GM12873 (cell line): Measurements from ENCODE around the gene LMO7.

Experiments used
- CTCF ChIP-seq: IDR thresholded peaks from 2 replicates; pipeline ENCODE4 v1.5.1; 2012; ENCODE audit warnings: low read depth, mild to moderate bottlenecking, moderate library complexity, low read length, control low read depth; ENCODE audit not compliant: insufficient read depth; ENCODE audit errors: missing control alignments

Gene LMO7

GRCh38 chr13:75757336-75757735 is 121.2 kb downstream of the LMO7 start:
- TF ChIP-seq CTCF = no peak

- TF ChIP-seq CTCF = no peak
Observed at GRCh38 chr13:75759531-75759930, 123.4 kb downstream of the LMO7 start.

- peak; percentile 41 for TF ChIP-seq CTCF
Observed at GRCh38 chr13:75760131-75761021, 124.2 kb downstream of the LMO7 start.

GRCh38 chr13:75761369-75761768 is 125.2 kb downstream of the LMO7 start:
- TF ChIP-seq CTCF = no peak

GRCh38 chr13:75762076-75762937 is 126.2 kb downstream of the LMO7 start:
- no peak for TF ChIP-seq CTCF

- no peak for TF ChIP-seq CTCF
Observed at GRCh38 chr13:75762955-75763354, 126.8 kb downstream of the LMO7 start.

- TF ChIP-seq CTCF = no peak
Observed at GRCh38 chr13:75763512-75763911, 127.4 kb downstream of the LMO7 start.
